NOMO-1 treated with dmso at 0.1 percent for 144 hours (cell line): ENCODE results near the gene RFLNA.
"Not testable (repeated sequence)": the region's sequence is repeated elsewhere in the genome, so short reads cannot be mapped to it uniquely, and the experiment has no call there.

ENCODE experiments used
- DNase-seq: peaks from one replicate; lab custom pipeline; 2025; ENCODE audit not compliant: unreplicated experiment; lab: John Stamatoyannopoulos, UW

Gene RFLNA

DNA sequence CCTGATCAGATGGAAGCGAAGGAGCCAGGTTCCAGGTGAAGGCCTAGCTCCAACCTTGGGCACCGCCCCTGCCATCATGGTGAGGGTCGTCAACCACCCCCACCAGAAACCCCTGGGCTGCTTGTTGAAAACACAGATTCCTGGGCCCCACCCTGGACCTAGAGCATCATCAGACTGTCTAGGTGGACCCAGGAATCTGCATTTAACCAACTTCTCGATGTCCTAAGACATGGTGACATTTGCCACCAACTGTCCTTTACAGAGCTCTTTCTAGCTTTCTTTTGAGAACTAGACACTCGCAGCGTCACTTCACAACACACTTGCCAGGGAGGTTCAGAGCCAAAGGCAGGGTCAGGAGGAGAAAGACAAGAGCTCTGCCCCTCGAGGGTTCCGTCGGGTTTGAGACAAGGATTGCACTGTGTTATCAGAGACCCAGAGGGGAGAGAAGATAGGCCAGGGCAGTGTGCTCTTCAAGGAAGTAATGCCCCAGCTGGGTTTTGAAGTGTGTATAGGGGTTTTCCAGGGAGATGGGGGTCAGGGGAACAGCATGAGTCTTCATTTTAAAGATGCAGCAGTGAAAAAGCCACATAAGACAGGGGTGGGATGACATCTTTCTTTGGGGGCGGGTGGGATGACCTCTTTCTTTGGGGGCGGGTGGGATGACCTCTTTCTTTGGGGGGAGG lies 24.6 kb downstream of the RFLNA start:
- DNase-seq = no peak

- DNase-seq = peak; percentile 39
Observed at GRCh38 chr12:124321040-124321481, 26.2 kb downstream of the RFLNA start.

GRCh38 chr12:124321556-124322270 lies 26.8 kb downstream of the RFLNA start:
- DNase-seq = no peak

DNA sequence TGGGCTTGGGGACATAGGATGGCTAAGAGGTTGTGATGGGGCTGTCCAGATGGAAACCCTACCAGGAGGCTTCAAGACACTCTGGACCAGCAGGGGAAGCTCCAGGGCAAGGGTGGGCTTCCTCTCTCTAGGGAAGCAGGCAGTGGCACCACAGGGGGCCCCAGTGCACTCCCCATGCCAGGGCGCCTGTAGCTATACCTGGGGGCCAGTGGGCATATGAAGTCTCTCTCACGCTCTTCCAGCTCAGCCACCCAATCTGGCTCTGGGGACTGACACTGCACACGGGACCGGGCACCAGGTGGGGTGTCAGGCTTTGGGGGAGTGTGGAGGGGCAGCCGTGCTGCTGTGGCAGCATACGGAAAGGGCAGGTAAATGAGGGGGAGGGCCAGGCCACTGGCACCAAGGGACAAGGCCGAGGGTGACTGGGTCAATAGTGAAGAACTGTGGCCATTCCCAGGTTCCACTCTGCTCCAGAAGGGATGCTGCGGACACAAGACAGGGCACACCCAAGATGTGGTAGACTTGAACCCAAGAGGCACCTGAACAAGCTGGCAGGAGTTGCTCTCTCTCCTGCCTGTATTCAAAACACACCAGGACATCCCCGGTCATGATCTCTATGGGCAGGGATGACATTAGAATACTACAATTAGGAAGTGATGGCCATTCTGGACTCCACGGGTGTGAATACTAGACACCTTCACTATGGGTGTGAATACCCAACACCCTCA lies 27.5 kb downstream of the RFLNA start:
- DNase-seq = no peak

DNA sequence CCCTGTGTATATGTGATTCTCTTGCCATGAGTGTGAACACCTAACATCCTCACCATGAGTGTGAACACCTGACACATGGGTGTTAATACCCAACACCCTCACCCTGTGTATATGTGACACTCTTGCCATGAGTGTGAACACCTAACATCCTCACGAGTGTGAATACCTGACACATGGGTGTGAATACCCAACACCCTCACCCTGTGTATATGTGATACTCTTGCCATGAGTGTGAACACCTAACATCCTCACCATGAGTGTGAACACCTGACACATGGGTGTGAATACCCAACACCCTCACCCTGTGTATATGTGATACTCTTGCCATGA lies 28.1 kb downstream of the RFLNA start:
- DNase-seq = not testable (repeated sequence)

DNA sequence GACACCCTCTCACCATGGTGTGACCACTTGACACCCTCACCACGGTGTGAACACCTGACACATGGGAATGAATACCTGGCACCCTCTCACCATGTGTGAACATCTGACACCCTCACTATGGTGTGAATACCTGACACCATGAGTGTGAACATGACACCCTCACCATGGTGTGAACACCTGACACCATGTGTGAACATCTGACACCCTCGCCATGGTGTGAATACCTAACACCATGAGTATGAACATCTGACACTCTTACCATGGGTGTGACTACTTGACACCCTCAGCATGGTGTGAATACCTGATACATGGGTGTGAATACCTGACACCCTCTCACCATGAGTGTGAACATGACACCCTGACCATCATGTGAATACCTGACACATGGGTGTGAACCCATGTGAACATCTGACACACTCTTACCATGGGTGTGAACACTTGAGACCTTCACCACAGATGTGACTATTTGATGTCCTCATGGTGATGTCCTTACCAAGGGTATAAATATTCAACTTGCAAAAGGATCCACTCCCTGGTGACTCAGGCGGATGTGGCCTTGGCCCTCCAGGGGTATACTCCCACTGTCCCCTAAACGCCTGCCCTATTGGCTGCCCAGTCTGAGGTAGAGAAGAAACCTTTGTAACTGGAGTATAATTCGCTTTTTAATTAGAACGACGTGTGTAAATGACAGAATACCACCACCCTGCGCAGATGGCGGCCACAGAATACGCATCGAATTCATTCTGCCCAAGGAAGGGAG lies 29.1 kb downstream of the RFLNA start:
- DNase-seq = no peak

GRCh38 chr12:124324803-124325705 lies 30.2 kb downstream of the RFLNA start:
- no peak for DNase-seq

- no peak for DNase-seq
Observed at GRCh38 chr12:124326104-124326503, 31.2 kb downstream of the RFLNA start.

GRCh38 chr12:124326871-124327270 lies 32.0 kb downstream of the RFLNA start:
- DNase-seq = no peak

DNA sequence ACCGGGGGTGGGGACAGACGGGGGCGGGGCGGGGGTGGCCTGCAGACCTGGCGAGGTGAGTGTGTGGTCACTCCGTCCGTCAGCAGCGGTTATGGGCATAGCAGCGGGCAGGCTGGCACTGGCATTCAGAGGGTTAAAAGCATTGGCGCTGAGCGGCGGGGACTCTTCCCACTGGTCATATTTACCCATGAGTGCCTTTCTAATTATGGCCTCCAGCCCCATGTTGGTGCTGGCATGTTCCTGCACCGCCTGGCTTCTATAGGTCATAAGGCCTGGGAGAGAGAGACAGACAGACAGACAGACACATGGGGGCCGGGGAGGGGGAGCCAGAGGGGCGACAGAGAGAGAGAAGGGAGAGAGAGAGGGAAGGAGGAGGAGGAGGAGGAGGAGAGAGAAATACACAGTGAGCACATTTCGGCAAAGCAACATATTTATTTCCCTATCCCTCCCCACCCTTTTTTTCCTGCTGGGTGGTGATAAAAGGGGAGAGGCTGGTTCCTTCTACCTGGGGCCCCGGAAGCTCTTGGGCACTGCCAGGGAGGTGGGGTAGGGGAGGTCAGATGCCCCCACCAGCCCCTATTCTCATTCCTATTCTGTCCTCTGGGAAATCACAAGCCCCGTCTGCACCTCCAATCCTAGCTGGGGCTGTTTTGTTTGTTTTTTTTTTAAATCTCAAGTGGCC lies 32.6 kb downstream of the RFLNA start:
- no peak for DNase-seq

DNA sequence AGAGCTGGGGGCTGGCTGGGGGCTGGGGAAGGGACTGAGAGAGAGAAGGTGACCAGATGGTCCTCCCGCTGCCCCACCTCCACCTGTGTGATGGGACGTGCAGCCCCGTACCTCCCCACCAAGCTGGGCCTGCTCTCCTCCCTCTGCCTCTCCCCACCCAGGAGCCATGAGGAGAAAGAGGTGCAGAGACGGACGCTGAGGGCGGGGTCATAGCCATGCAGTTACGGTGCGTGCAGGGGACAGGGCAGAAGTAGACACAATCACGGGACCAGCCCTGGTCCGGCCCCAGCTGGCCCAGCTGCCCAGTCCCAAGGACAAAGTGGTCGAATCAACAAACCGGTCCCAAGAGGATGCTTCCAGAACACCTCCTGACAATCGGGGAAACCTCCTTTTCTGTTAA lies 33.2 kb downstream of the RFLNA start:
- no peak for DNase-seq

DNA sequence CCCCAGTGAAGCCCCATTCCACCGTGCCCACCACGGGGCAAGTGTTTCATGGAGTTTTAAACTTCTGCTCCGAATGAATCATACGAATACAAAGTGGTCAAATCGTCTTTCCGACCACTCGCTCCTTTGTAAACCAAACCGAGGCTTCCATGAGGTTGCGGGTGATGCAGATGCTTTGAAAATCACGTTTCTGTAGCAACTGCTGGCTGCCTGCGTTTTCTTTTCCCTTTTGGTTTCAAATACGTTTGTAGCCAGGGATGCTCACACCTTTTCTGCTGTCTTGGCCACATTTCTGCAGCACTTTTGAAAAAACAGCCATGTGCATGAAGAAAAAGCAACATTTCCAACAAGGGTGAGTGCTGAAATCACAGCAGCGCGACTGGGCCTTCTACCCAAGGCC lies 33.7 kb downstream of the RFLNA start:
- DNase-seq = no peak

GRCh38 chr12:124332058-124332672 lies 37.3 kb downstream of the RFLNA start:
- no peak for DNase-seq

DNA sequence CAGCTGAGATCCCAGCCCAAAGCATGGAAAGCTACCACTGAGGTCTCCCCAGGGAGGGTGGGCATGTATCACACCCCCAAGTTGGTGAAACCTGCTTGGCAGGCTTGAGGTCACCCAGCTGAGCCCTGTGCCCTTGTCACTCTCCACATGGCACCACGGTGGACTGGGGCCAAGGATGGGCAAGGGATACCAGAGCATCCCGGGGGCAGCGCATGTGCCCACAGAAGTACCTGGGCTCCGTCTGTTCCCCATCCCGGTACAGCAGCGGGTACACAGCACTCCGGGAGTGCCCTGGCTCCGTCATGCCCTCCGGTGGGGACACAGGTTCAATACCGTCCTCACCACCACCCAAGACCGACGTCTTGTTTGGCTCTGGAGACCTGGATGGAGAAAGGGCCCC lies 38.0 kb downstream of the RFLNA start:
- DNase-seq = no peak

- DNase-seq = no peak
Observed at GRCh38 chr12:124333724-124334123, 38.8 kb downstream of the RFLNA start.

GRCh38 chr12:124334266-124334665 lies 39.4 kb downstream of the RFLNA start:
- DNase-seq = no peak

DNA sequence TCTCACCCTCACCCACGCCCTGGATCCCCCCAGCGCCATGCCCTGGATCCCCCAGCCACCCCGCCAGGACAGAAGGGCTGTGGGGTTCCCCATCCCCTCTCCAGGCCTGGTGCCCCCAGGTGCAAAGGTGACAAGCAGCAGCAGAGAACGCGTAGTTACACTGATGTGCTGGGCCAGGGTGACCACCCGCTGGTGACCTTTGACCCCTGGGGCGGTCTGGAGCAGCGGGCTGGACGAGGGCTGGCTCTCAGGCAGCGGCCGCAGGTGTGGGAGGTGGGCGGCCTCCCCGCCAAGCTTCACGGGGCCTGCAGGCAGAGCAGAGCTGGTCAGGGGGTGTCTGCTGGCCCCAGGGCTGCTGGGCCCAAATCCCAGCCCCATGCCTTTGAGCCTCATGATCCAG lies 40.1 kb downstream of the RFLNA start:
- no peak for DNase-seq

- DNase-seq = no peak
Observed at GRCh38 chr12:124335426-124336183, 40.7 kb downstream of the RFLNA start.

DNA sequence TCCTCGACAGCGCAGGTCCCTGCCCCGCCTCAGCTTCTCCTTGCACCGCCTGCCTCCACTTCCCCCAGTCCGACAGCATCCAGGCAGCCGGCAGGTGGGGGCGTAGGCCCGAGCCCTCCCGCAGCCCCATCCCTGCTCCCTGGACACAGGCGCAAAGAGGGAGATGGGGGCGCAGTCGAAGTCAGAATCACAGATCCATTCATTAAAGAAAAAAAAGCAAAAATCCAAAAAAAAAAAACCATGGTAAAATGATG lies 41.2 kb downstream of the RFLNA start:
- DNase-seq = no peak
